Activated naive CD4-positive, alpha-beta T cell (primary cell): ENCODE results near the gene AUTS2.

ENCODE experiments used
- DNase-seq, 4 experiments: peaks; one replicate each; lab custom pipeline; 2025; lab: John Stamatoyannopoulos, UW

AUTS2 gene

DNA sequence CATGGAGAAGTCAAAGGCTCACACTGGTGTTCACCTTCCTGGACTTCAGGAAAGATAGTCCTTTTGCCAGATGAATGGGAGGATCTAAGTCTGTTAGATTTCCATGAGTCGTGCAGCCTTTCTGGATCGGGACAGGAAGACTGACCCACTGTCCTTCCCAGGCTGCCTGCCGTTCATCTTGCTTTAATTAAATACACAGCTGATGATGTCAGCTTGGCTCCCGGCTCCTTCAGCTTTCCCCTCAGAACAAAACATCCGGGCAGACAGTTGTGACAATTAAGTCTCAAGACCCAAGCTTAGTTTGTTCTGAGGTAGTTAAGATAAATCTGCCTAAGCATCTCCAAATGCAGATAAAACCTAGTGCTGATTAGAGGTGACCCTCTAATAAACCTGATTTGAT lies 58.6 kb downstream of the AUTS2 start:
- no peak for DNase-seq

- no peak for DNase-seq
Observed at GRCh38 chr7:69657331-69657730, 59.1 kb downstream of the AUTS2 start.

- DNase-seq: no peak
Observed at GRCh38 chr7:69657985-69658384, 59.7 kb downstream of the AUTS2 start.

DNA sequence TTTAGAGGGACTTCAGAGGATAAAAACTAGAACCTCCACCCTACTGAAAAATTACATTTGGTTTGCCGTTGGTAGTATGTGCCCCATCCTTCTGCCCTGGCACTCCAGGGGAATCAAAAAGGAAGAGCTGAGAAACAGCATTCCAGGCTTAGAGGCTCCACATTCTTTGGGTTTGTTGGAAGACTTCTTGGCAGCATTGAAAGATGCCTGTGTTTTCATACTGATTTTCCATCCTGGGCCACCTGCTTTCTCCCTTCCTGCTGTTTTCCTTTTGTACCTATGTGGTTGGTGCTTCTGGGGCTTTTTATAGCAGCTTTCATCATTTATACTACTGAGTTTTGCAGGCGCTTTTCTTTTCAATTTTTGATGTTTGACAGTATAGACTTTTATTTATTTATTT lies 61.7 kb downstream of the AUTS2 start:
- no peak for DNase-seq

DNA sequence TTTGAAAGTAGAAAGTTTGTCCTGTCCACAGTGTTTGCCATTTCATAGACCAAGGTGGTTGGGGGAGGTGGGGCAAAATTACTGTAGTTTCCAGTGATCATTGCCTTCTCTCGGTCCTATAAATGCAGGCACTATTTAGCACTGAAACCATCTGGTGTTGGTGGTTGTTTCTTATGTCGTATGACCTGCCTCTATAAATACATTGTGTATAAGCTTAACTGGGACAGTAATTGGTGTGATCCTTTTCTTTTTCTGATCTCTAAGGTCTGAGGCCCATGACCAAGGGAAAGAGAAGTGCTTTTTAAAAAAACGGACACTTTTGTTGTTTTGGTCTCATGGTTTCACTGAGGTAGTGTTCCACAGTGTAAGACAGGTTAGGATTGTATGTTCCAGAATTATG lies 63.1 kb downstream of the AUTS2 start:
- DNase-seq: no peak

DNA sequence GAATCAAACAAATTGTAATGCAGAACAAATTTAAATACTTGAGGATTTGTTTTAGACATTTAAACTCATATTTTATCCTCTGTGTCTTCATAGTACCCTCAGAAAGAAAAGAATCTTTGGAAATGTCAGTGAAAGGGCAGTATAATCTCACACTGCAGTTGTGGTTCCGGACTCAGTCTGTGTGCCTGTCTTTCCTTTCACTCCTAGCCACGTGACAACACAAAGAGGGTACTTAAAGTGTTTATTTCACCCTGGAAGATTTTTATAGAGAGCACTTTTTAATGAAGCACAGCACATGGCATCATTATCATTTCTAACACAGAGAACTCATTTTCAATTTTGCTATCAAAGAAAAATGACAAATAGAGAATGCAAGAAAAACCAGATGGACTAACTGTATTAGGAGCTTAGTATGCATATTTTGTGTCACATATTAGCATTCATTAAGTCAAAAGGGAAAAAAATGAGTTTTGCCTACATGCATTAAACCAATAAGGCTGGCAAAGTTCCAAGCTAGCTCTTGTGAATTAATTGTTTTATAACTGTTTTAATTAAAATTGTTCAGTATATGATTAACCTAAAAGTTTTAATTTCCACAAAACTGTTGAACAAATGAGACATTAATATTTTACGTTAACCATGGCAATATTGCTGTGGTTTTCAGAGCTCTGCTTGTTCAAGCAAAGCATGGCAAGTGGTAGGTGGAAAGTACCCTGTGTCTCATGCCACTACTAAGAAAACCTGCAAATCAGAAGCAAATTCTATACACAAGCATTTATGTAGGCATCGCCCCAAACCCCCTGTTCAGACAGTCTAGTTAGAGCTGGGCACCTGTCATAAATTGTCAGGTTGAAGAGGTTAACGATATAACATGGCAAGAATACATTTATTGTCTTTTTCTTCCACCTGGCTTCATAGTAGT lies 65.9 kb downstream of the AUTS2 start:
- DNase-seq: no peak

- no peak for DNase-seq
Observed at GRCh38 chr7:69665369-69665768, 67.1 kb downstream of the AUTS2 start.

DNA sequence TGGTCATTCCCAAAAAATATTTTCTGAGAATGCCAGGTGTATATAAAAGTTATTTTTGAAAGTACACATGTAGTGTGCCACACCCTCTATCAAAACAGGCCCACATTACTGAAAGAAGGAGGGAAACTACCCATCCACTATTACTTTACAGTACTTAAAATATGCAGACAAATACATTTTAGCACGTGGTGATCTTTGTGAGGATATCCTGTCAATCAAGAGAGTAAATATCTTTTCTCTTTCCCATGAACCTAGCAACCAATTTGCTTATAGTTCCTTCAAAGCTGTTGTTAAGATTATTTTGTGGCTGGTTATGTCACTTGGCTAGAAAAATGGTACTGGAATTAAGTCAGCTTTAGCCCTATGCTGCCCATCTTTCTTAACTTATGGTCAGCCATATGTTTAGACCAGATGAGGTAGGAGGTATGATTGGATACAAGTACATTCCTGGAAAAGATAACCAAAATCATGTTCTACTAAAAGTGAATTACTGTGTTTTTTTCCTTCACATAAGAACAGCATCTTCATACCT lies 70.1 kb downstream of the AUTS2 start:
- no peak for DNase-seq

GRCh38 chr7:69670701-69671100 lies 72.4 kb downstream of the AUTS2 start:
- DNase-seq: no peak

DNA sequence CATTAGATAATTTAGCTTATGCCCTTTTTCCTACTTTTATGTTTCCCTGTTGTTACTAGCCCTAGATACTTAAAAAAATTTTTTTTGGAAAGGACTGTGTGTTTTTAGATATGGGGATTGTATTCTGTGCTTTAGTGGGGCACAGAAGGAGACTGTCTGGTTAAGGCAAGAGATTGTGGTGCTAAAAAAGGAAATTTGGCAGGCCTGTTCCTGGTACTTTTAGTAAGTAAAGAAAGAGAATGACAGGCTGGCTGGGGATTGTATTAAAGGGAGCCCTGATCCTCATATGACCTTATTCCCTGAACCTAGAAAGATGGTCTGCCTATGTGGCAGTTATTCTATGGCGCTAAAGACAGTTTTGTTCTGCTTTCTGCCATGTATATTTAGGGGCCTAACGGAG lies 74.8 kb downstream of the AUTS2 start:
- no peak for DNase-seq

GRCh38 chr7:69674701-69675182 lies 76.5 kb downstream of the AUTS2 start:
- no peak for DNase-seq

DNA sequence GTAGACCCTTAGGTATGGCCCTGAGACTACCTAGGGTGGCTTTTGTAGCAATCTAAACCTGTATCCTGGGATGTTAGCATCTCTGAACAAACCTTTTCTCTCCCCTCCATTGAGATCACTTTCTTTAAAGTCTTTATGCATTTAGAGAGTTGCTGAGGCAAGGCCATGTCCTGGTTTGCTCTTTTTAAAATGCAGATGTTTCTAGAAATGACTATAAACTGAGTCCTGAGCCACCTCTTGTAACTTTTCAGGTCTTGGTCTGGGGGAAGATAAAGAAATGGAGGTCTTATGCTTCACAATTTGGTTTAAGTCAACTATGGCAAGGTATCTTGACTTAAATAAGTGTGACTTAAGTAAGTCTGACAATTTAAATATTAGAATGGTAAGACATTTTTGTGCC lies 78.0 kb downstream of the AUTS2 start:
- DNase-seq: no peak

DNA sequence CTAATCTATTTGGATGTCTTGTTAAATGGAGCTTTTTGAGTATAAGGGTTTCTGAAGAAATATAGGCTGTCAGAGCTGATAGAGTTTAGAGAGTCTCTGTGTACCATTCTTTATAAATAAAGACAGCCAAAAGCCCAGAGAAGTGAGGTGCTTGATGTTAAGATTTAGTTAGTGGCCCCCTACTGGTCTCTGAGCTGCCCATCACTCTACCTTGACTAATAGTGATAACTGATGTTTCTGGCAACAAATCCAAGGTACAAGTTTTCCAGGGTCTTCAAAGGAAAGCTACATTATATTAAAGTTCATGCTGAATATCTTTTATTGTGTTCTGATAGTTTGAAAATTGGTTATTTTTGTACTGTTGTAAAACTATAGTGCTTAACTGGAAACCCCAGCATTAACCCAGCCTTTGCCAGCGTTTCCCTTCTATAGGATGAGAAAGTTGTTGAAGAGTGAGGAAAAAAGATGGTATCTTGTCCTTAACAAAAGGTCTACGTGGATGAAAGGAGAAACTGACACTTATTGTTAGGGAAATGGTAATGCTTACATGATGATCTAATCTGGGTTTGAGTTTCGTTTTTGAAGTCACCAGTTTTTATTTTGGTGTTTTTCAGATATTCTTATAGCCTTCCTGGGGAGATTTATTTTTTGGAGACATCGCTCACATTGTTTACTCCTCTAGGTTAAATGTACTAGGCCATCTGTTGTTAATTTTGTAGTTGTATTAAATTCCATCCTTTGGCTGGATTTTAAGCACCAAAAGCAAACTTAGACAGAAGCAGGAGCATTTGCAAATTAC lies 79.0 kb downstream of the AUTS2 start:
- DNase-seq: no peak

GRCh38 chr7:69677881-69678493 lies 79.7 kb downstream of the AUTS2 start:
- DNase-seq: no peak

GRCh38 chr7:69678494-69679187 lies 80.4 kb downstream of the AUTS2 start:
- DNase-seq: no peak

- DNase-seq: no peak
Observed at GRCh38 chr7:69681181-69681580, 82.9 kb downstream of the AUTS2 start.

- no peak for DNase-seq
Observed at GRCh38 chr7:69682518-69682917, 84.2 kb downstream of the AUTS2 start.

GRCh38 chr7:69683002-69683401 lies 84.7 kb downstream of the AUTS2 start:
- no peak for DNase-seq

- no peak for DNase-seq
Observed at GRCh38 chr7:69684369-69685292, 86.4 kb downstream of the AUTS2 start.

DNA sequence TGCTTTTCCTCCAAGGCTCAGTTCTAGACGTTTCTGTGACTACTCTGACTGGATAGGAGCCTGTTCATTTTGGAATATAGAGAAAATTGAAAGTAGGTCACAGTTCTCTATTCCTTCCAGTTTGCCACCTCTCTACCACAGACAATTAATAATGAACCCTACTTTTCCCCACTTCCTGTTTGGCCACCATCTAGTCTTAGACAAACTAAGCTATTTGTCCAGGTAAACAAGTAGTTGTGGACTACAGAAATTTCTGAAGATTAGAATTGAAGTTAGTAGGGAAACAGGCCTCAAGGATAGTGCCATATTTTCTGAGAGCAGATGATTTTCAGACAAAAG lies 87.0 kb downstream of the AUTS2 start:
- no peak for DNase-seq

DNA sequence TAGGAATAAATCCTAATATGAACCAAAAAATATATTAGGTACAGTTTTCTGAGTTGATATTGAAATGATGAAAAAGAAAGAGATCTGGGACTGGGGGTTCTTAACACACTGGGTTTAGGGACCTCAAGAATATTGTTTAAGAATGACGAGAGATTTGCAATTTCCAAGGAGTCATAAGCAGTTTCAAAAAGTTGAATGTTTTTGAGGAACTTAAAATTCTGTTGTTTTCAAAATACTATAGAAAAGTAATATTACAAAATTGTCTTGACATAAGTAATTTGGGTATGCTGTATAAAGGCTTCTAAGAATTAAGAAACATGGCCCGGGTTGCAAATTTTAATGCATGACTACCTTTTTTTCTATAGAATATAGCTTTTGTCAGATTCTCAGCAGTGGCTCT lies 88.1 kb downstream of the AUTS2 start:
- no peak for DNase-seq
